Activated CD8-positive, alpha-beta memory T cell treated with anti-CD3 and anti-CD28 coated beads for 24 hours (primary cell): ENCODE data around the gene SCYL1.

Experiments
- DNase-seq: peaks from one replicate; pipeline ENCODE4 v3.0.0-alpha.2; 2020

SCYL1 gene

DNA sequence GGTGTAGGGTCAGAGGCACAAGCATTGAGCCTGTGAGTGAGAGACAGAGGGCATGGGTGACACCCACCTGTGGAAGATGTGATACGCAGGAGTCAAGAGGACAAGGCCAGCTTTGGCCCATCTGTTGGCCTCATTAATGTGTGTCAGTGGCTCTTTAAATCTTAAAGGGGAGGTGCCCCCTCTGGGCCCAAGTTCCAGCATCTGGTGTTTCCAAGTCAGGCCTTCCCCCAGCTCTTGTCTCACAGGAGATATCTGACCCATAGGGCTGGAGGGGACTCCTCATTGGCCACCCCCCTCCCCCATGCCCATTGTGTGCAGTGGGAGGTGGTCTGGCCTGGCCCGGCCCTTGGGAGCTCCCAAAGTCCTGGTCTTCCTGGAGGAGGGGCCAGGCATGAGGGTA is 61.8 kb downstream of the SCYL1 start:
- no peak for DNase-seq
